Adipocyte (in vitro differentiated cells): ENCODE measurements around the gene ECE1.

ENCODE experiments used
- DNase-seq: peaks from one replicate; pipeline ENCODE4 v3.0.0-alpha.2; 2015; ENCODE audit warnings: low read depth
- H3K27me3 ChIP-seq: replicated peaks from 2 replicates; pipeline ENCODE4 v1.7.0; 2013; ENCODE audit warnings: mild to moderate bottlenecking, low read length, moderate library complexity; ENCODE audit not compliant: control insufficient read depth, insufficient read depth
- H3K36me3 ChIP-seq: 2 replicates; pipeline ENCODE4 v1.7.0; 2013; ENCODE audit warnings: low read length, mild to moderate bottlenecking, moderate library complexity; ENCODE audit not compliant: control insufficient read depth, insufficient read depth, severe bottlenecking
- H3K4me1 ChIP-seq: 2 replicates; pipeline ENCODE4 v1.7.0; 2013; ENCODE audit warnings: mild to moderate bottlenecking, low read length, moderate library complexity; ENCODE audit not compliant: control insufficient read depth, insufficient read depth
- H3K4me3 ChIP-seq: 2 replicates; pipeline ENCODE4 v1.7.0; 2013; ENCODE audit warnings: mild to moderate bottlenecking, low read length, moderate library complexity
- H3K9ac ChIP-seq: 2 replicates; pipeline ENCODE4 v1.7.0; 2013; ENCODE audit warnings: mild to moderate bottlenecking, low read length, moderate library complexity
- H3K9me3 ChIP-seq: 2 replicates; pipeline ENCODE4 v1.7.0; 2013; ENCODE audit warnings: mild to moderate bottlenecking, low read length, moderate library complexity; ENCODE audit not compliant: control insufficient read depth

Gene ECE1

DNA sequence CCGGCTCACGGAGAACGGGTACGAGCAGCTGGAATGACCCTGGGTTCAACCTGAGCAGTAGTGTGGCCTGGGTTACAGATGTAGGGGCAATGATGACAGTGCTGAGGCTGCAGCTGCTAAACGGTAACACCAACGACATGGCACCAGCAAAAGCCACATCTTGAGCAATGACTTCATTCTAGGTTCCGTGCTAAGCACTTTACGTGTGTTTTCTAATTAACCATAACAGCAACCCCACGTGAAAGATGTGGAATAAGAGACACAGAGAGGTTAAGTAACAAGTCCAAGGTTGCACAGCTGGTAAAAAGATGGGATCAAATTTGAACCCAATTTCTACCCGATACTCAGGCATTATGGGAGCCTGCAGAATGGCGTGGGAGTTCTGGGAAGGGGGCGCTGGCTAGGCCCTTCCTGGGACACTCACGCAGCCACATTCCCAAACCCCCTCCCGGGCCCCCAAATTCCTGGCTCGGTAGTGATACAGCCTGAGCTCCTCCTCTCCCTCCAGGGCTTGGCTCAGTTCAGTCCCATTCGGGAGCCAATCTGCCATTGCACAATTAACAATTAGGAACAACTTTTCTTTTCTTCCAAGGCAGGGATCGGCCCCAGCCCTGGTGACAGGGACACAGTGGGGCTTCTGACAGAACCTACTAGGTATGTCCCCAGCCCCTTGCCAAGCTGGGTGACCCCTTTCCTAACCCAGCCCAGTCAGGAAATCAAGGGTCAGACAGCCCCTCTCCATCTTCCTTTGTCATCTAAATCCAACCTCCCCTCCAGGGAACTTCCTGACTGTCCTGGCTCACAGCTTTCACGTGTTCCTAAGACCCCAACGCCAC, 23.8 kb upstream of the ECE1 start:
- Histone ChIP-seq H3K9ac (peak overlapping the region; percentile 63), H3K4me1 (peaks cover 76% of the 10 kb centered on the region), H3K4me3 (peak overlapping the region; percentile 47), H3K36me3 (no peaks in the 10 kb centered on the region), H3K9me3 (no peaks in the 10 kb centered on the region), H3K27me3 (no peaks in the 10 kb centered on the region)
- peak; percentile 79 for DNase-seq

GRCh38 chr1:21313203-21313885, 23.1 kb upstream of the ECE1 start:
- H3K36me3 ChIP-seq, result no peaks in the 10 kb centered on the region
- H3K4me3 ChIP-seq, result peak overlapping the region; percentile 3
- peak overlapping the region; percentile 63 for H3K9ac ChIP-seq
- no peaks in the 10 kb centered on the region for H3K27me3 ChIP-seq
- DNase-seq, result peak; percentile 48
- H3K4me1 ChIP-seq, result peaks cover 76% of the 10 kb centered on the region
- H3K9me3 ChIP-seq, result no peaks in the 10 kb centered on the region

DNA sequence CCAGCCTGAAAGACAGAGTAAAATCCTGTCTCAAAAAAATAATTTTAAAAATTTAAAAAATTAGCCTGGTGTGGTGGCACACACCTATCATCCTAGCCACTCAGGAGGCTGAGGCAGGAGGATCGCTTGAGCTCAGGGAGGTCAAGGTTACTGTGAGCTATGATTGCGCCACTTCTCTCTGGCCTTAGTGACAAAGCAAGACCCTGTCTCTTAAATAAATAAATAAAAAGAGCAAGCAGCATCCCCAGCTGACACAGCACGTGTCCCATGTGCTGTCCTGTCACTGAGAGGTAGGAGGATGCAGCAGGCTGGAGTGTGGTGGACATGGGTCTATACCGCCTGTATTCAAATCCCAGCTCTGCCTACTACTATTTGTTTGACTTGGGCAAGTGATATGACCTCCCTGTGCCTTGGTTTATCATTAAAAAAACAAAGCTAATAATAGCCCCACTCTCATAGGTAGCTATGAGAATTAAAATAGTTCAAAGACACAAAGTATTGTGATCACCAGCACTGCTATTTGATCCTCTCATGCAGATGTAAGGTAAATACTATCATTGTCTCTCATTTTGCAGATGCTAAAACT, 22.2 kb upstream of the ECE1 start:
- H3K27me3 ChIP-seq, result no peaks in the 10 kb centered on the region
- H3K9me3 ChIP-seq, result no peaks in the 10 kb centered on the region
- H3K36me3 ChIP-seq, result no peaks in the 10 kb centered on the region
- DNase-seq, result no peak
- H3K4me3 ChIP-seq, result no peak overlapping the region
- peaks cover 72% of the 10 kb centered on the region for H3K4me1 ChIP-seq
- H3K9ac ChIP-seq, result no peak overlapping the region

DNA sequence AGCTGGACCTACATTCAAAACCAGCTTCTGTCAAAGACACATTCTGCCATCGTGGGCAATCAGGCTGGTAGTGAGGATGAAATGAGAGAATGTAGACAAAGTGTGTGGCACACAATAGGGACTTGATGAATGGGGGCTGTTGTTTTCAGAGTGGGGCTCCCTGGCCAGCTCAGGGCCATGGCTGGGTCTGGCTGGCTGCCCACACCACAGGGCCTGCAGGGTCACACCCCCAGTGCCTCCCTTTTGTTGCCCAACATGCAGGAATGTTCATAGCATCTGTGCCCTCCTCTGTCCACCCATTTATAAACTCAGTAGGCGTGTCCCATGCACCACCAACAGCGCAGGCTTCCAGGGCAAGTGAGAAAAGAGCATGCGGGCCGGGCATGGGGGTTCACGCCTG, 20.8 kb upstream of the ECE1 start:
- no peaks in the 10 kb centered on the region for H3K36me3 ChIP-seq
- H3K4me3 ChIP-seq, result no peak overlapping the region
- no peaks in the 10 kb centered on the region for H3K9me3 ChIP-seq
- no peak overlapping the region for H3K9ac ChIP-seq
- DNase-seq, result peak; percentile 33
- no peaks in the 10 kb centered on the region for H3K27me3 ChIP-seq
- H3K4me1 ChIP-seq, result peaks cover 59% of the 10 kb centered on the region

GRCh38 chr1:21308847-21309652, 18.8 kb upstream of the ECE1 start:
- Histone ChIP-seq H3K9me3 (no peaks in the 10 kb centered on the region), H3K27me3 (no peaks in the 10 kb centered on the region), H3K36me3 (no peaks in the 10 kb centered on the region), H3K4me1 (peaks cover 48% of the 10 kb centered on the region), H3K9ac (peak overlapping the region; percentile 16), H3K4me3 (no peak overlapping the region)
- DNase-seq, result no peak

DNA sequence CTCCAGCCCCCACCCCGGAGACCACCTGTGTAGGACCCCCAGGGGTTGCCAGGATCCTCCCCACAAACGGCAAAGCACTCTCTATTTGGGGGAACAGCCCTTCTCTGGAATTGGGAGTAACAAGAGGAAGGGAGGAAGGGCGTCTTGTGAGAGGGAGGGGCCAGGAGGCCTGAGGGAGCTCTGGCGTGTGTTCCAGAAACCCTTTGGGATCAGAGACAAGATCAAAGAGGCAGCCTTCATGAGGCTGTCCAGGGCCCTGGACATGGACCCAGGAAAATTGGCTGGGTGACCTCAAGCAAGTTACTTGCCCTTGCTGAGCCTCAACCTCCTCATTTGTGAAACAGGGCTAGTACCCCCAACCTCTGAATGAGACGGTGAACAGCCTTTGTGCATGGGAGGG, 18.1 kb upstream of the ECE1 start:
- peaks cover 45% of the 10 kb centered on the region for H3K4me1 ChIP-seq

GRCh38 chr1:21307663-21308305, 17.5 kb upstream of the ECE1 start:
- no peaks in the 10 kb centered on the region for H3K9me3 ChIP-seq
- H3K4me3 ChIP-seq, result no peak overlapping the region
- no peak overlapping the region for H3K9ac ChIP-seq
- no peak for DNase-seq
- H3K36me3 ChIP-seq, result no peaks in the 10 kb centered on the region
- no peaks in the 10 kb centered on the region for H3K27me3 ChIP-seq
- peaks cover 45% of the 10 kb centered on the region for H3K4me1 ChIP-seq

More for the DNA sequence above, 18.1 kb upstream of the ECE1 start:
- Histone ChIP-seq H3K36me3 (no peaks in the 10 kb centered on the region), H3K27me3 (no peaks in the 10 kb centered on the region), H3K9me3 (no peaks in the 10 kb centered on the region), H3K4me3 (no peak overlapping the region), H3K9ac (peak overlapping the region; percentile 16)
- DNase-seq, result no peak

GRCh38 chr1:21307210-21307609, 16.9 kb upstream of the ECE1 start:
- H3K4me1 ChIP-seq, result peaks cover 49% of the 10 kb centered on the region
- H3K36me3 ChIP-seq, result no peaks in the 10 kb centered on the region
- no peaks in the 10 kb centered on the region for H3K9me3 ChIP-seq
- DNase-seq, result no peak
- H3K9ac ChIP-seq, result no peak overlapping the region
- H3K27me3 ChIP-seq, result no peaks in the 10 kb centered on the region
- no peak overlapping the region for H3K4me3 ChIP-seq

- Histone ChIP-seq H3K9me3 (no peaks in the 10 kb centered on the region), H3K4me3 (no peak overlapping the region), H3K27me3 (no peaks in the 10 kb centered on the region), H3K9ac (no peak overlapping the region), H3K36me3 (no peaks in the 10 kb centered on the region), H3K4me1 (peaks cover 45% of the 10 kb centered on the region)
- DNase-seq, result no peak
These were observed 15.6 kb upstream of the ECE1 start for GRCh38 chr1:21305900-21306189.

GRCh38 chr1:21305155-21305899, 15.1 kb upstream of the ECE1 start:
- Histone ChIP-seq H3K4me1 (peaks cover 39% of the 10 kb centered on the region), H3K9ac (no peak overlapping the region), H3K4me3 (no peak overlapping the region), H3K36me3 (no peaks in the 10 kb centered on the region), H3K27me3 (no peaks in the 10 kb centered on the region), H3K9me3 (no peaks in the 10 kb centered on the region)
- no peak for DNase-seq
